ENCODE measurements around the gene REPIN1. TPM values are rescaled to one million over a fixed set of nuclear protein-coding genes. Genes with fewer than 3 reads are reported as not detected.
A peak's percentile ranks its signal among the peaks of the same experiment; 100 is the strongest.

The REPIN1 gene
- total and polyA plus RNA-seq, 2 donors (not counting 1 experiment from before 2014, with no cell fraction given): 165 to 190 TPM

- no peak for ATAC-seq (ENCODE audit: low read depth)
Measured at GRCh38 chr7:150322114-150322832, 46.3 kb upstream of the REPIN1 start.

More at GRCh38 chr7:150322114-150322832, 46.3 kb upstream of the REPIN1 start:
- Mint-ChIP-seq H3K9me3 (ENCODE audit: insufficient read depth) (no peaks in the 10 kb centered on the region), H3K27me3 (no peaks in the 10 kb centered on the region), H3K27ac (peak overlapping the region; percentile 98), H3K4me1 (peaks cover 48% of the 10 kb centered on the region), H3K4me3 (peak overlapping the region; percentile 99)
- H3K9me3 ChIP-seq (ENCODE audit: control extremely low read depth in 1 of 3, control insufficient read depth in 2 of 3, insufficient read depth in 1 of 3, low read length in 2 of 3): peaks cover 0 to 4% (median 0%) of the 10 kb centered on the region in 3 donors
- peak overlapping the region; percentile 75 to 94 (median 88) for H3K4me3 ChIP-seq (ENCODE audit: control extremely low read depth in 1 of 5, extremely low read depth in 1 of 5, insufficient read depth in 1 of 5, low read depth in 2 of 5, low read length in 4 of 5)
- CTCF ChIA-PET: no interaction called here
- H3K27me3 ChIP-seq (replicated peaks in 1 of 4; ENCODE audit: control extremely low read depth in 1 of 4, control insufficient read depth in 3 of 4, insufficient read depth in 4 of 4, low read length in 3 of 4): no peaks in the 10 kb centered on the region
- POLR2A ChIA-PET: interaction anchor here (1.8 kb wide), 1 partner anchor 44 kb away, joined by 5 read pairs; no protein-coding TSS in a partner anchor
- peak overlapping the region; percentile 86 for H3K4me2 ChIP-seq (replicated peaks; ENCODE audit: low read depth, low read length, poor library complexity, severe bottlenecking)
- H3K4me1 ChIP-seq (ENCODE audit: control insufficient read depth in 2 of 2, insufficient read depth in 2 of 2, low read length in 2 of 2): peaks cover 11 to 34% of the 10 kb centered on the region in 2 donors
- H3K27ac ChIP-seq (ENCODE audit: low read length in 2 of 2): peak overlapping the region; percentile 82 to 88
- WGBS (ENCODE audit: insufficient coverage): 63% methylated on average over 3 of the region's 4 CpGs
- no peak for DNase-seq
- H4K20me1 ChIP-seq (ENCODE audit: control insufficient read depth, insufficient read depth, low read length, poor library complexity, severe bottlenecking): no peaks in the 10 kb centered on the region
- peaks cover 10% of the 10 kb centered on the region for H3K79me2 ChIP-seq (ENCODE audit: control insufficient read depth, insufficient read depth, low read length)
- H3K9ac ChIP-seq (ENCODE audit: low read length): peak overlapping the region; percentile 91
- intact Hi-C loops (cut with micrococcal nuclease): loop anchor here (5.0 kb wide), 2 partner anchors 35 to 55 kb away; partner anchors contain the start of gene ZNF775
- TF ChIP-seq, protein P1, sequence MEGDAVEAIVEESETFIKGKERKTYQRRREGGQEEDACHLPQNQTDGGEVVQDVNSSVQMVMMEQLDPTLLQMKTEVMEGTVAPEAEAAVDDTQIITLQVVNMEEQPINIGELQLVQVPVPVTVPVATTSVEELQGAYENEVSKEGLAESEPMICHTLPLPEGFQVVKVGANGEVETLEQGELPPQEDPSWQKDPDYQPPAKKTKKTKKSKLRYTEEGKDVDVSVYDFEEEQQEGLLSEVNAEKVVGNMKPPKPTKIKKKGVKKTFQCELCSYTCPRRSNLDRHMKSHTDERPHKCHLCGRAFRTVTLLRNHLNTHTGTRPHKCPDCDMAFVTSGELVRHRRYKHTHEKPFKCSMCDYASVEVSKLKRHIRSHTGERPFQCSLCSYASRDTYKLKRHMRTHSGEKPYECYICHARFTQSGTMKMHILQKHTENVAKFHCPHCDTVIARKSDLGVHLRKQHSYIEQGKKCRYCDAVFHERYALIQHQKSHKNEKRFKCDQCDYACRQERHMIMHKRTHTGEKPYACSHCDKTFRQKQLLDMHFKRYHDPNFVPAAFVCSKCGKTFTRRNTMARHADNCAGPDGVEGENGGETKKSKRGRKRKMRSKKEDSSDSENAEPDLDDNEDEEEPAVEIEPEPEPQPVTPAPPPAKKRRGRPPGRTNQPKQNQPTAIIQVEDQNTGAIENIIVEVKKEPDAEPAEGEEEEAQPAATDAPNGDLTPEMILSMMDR (IDR thresholded peaks at IDR 0.05): no peak
- TF ChIP-seq EZH2 (IDR thresholded peaks at IDR 0.05; ENCODE audit: borderline replicate concordance, insufficient read depth, low read depth, low read length, poor library complexity, severe bottlenecking): no peak
- peak overlapping the region; percentile 90 for H2AFZ ChIP-seq (ENCODE audit: insufficient read depth, low read depth, low read length, poor library complexity, severe bottlenecking)
- H3K36me3 ChIP-seq (replicated peaks in 1 of 2; ENCODE audit: control extremely low read depth in 1 of 2, control insufficient read depth in 1 of 2, extremely low read depth in 1 of 2, insufficient read depth in 2 of 2, low read length in 1 of 2): peaks cover 0 to 15% of the 10 kb centered on the region in 2 experiments
